H9 (cell line): ENCODE data around the gene ENTPD6. TPM values are rescaled to one million over a fixed set of nuclear protein-coding genes. Genes with fewer than 3 reads are reported as not detected.

Source experiments
- DNase-seq: peaks from one replicate; pipeline ENCODE4 v3.0.0-alpha.2; 2017
- H2AFZ ChIP-seq: one replicate; pipeline ENCODE4 v1.6.1; 2013; ENCODE audit warnings: mild to moderate bottlenecking, low read length, control low read depth, moderate library complexity
- H2AK5ac ChIP-seq: 2 replicates; pipeline ENCODE4 v1.6.1; 2013; ENCODE audit warnings: low read length, control low read depth, mixed read lengths; ENCODE audit not compliant: insufficient read length
- H2BK120ac ChIP-seq: one replicate; pipeline ENCODE4 v1.6.1; 2013; ENCODE audit warnings: low read depth, mild to moderate bottlenecking, low read length, control low read depth, inconsistent platforms; ENCODE audit not compliant: poor library complexity, severe bottlenecking
- H2BK12ac ChIP-seq: 2 replicates; pipeline ENCODE4 v1.6.1; 2013; ENCODE audit warnings: low read length, control low read depth, mixed read lengths, low read depth; ENCODE audit not compliant: insufficient read length
- H2BK15ac ChIP-seq: 2 replicates; pipeline ENCODE4 v1.6.1; 2013; ENCODE audit warnings: low read depth, low read length, control low read depth
- H2BK20ac ChIP-seq: one replicate; pipeline ENCODE4 v1.6.1; 2013; ENCODE audit warnings: low read depth, mild to moderate bottlenecking, low read length, control low read depth, inconsistent platforms; ENCODE audit not compliant: poor library complexity, severe bottlenecking
- H2BK5ac ChIP-seq: 2 replicates; pipeline ENCODE4 v1.6.1; 2013; ENCODE audit warnings: low read length, control low read depth, mixed read lengths; ENCODE audit not compliant: insufficient read length
- H3K14ac ChIP-seq: 2 replicates; pipeline ENCODE4 v1.6.1; 2013; ENCODE audit warnings: low read length, control low read depth; ENCODE audit not compliant: insufficient read depth
- H3K18ac ChIP-seq: 2 replicates; pipeline ENCODE4 v1.6.1; 2013; ENCODE audit warnings: low read depth, mild to moderate bottlenecking, mixed read lengths, low read length, control low read depth; ENCODE audit not compliant: insufficient read length
- H3K23ac ChIP-seq: 2 replicates; pipeline ENCODE4 v1.6.1; 2013; ENCODE audit warnings: low read length, control low read depth, mixed read lengths, low read depth; ENCODE audit not compliant: insufficient read length
- H3K23me2 ChIP-seq: 2 replicates; pipeline ENCODE4 v1.6.1; 2013; ENCODE audit warnings: low read depth, mild to moderate bottlenecking, mixed read lengths, low read length, control low read depth; ENCODE audit not compliant: insufficient read length, poor library complexity, severe bottlenecking
- H3K27ac ChIP-seq: 2 replicates; pipeline ENCODE4 v1.5.1; 2013; ENCODE audit warnings: low read length, control low read depth, mixed read lengths, low read depth; ENCODE audit not compliant: insufficient read length
- H3K27me3 ChIP-seq: 2 replicates; pipeline ENCODE4 v1.6.1; 2013; ENCODE audit warnings: low read length, control low read depth, inconsistent platforms; ENCODE audit not compliant: insufficient read depth
- H3K4ac ChIP-seq: 2 replicates; pipeline ENCODE4 v1.6.1; 2013; ENCODE audit warnings: low read depth, mild to moderate bottlenecking, control low read depth, inconsistent platforms, low read length, moderate library complexity
- H3K4me1 ChIP-seq: 2 replicates; pipeline ENCODE4 v1.6.1; 2013; ENCODE audit warnings: low read length, control low read depth, inconsistent platforms; ENCODE audit not compliant: insufficient read depth
- H3K4me2 ChIP-seq: 2 replicates; pipeline ENCODE4 v1.6.1; 2013; ENCODE audit warnings: low read length, control low read depth, mixed read lengths; ENCODE audit not compliant: insufficient read length, insufficient read depth
- H3K56ac ChIP-seq: 2 replicates; pipeline ENCODE4 v1.6.1; 2013; ENCODE audit warnings: low read depth, mild to moderate bottlenecking, mixed read lengths, low read length, control low read depth; ENCODE audit not compliant: insufficient read length
- H3K79me1 ChIP-seq: 2 replicates; pipeline ENCODE4 v1.6.1; 2013; ENCODE audit warnings: low read depth, mild to moderate bottlenecking, moderate library complexity, low read length, control low read depth, inconsistent platforms; ENCODE audit not compliant: insufficient read depth, poor library complexity, severe bottlenecking
- H3K79me2 ChIP-seq: 2 replicates; pipeline ENCODE4 v1.6.1; 2013; ENCODE audit warnings: low read length, control low read depth, inconsistent platforms; ENCODE audit not compliant: insufficient read depth
- H3K9ac ChIP-seq: 2 replicates; pipeline ENCODE4 v1.6.1; 2013; ENCODE audit warnings: low read length, control low read depth, mixed read lengths; ENCODE audit not compliant: insufficient read length; ENCODE audit errors: extremely low read depth
- H3K9me3 ChIP-seq: one replicate; pipeline ENCODE4 v1.6.1; 2013; ENCODE audit warnings: low read depth, low read length, inconsistent platforms; ENCODE audit not compliant: control insufficient read depth
- H3T11ph ChIP-seq: one replicate; pipeline ENCODE4 v1.6.1; 2013; ENCODE audit warnings: mild to moderate bottlenecking, low read length, control low read depth, inconsistent platforms
- H4K20me1 ChIP-seq: one replicate; pipeline ENCODE4 v1.6.1; 2013; ENCODE audit not compliant: control insufficient read depth, insufficient read length, insufficient read depth
- H4K5ac ChIP-seq: 2 replicates; pipeline ENCODE4 v1.6.1; 2013; ENCODE audit warnings: low read depth, mild to moderate bottlenecking, mixed read lengths, low read length, control low read depth; ENCODE audit not compliant: insufficient read length
- H4K8ac ChIP-seq: replicated peaks from 2 replicates; pipeline ENCODE4 v1.6.1; 2013; ENCODE audit warnings: low read length, control low read depth, mixed read lengths, low read depth; ENCODE audit not compliant: insufficient read length
- H4K91ac ChIP-seq: 2 replicates; pipeline ENCODE4 v1.6.1; 2013; ENCODE audit warnings: low read depth, mild to moderate bottlenecking, moderate library complexity, mixed read lengths, low read length, control low read depth; ENCODE audit not compliant: insufficient read length
- H3K27ac Mint-ChIP-seq, 3 experiments: 2 replicates in 2 of 3; 3 replicates in 1 of 3; pipeline ENCODE4 v1.8.0; 2020 to 2021; ENCODE audit warnings: mixed read lengths in 3 of 3, mild to moderate bottlenecking in 1 of 3, moderate library complexity in 1 of 3
- H3K27me3 Mint-ChIP-seq: 2 replicates; pipeline ENCODE4 v1.8.0; 2021; ENCODE audit warnings: low read depth, mild to moderate bottlenecking, moderate library complexity, mixed read lengths
- H3K36me3 Mint-ChIP-seq, 3 experiments: 2 replicates in 2 of 3; 3 replicates in 1 of 3; pipeline ENCODE4 v1.8.0; 2020 to 2021; ENCODE audit warnings: low read depth in 3 of 3, mixed read lengths in 3 of 3; ENCODE audit not compliant: insufficient read depth in 1 of 3
- H3K4me1 Mint-ChIP-seq, 2 experiments: 2 replicates each; pipeline ENCODE4 v1.8.0; 2020; ENCODE audit warnings: mixed read lengths in 2 of 2
- H3K4me3 Mint-ChIP-seq, 2 experiments: 2 replicates in 1 of 2; 3 replicates in 1 of 2; pipeline ENCODE4 v1.8.0; 2020 to 2021; ENCODE audit warnings: mild to moderate bottlenecking in 2 of 2, mixed read lengths in 2 of 2, moderate library complexity in 1 of 2
- H3K9me3 Mint-ChIP-seq, 2 experiments: 2 replicates in 1 of 2; 3 replicates in 1 of 2; pipeline ENCODE4 v1.8.0; 2020; ENCODE audit warnings: mild to moderate bottlenecking in 2 of 2, mixed read lengths in 2 of 2, moderate library complexity in 1 of 2
- WGBS: extraction: QIAGEN DNeasy Blood & Tissue Kit; methylation state at CpG from one replicate; pipeline ENCODE4 v1.1.7; 2013; ENCODE audit warnings: missing lambda C conversion rate, low lambda C conversion rate, mixed read lengths; ENCODE audit not compliant: insufficient read length; ENCODE audit errors: extremely low coverage; 5-methylcytosine and 5-hydroxymethylcytosine counted together
- total RNA-seq: library from RNA; stranded (reverse); gene quantifications from 2 replicates; pipeline ENCODE4 v1.2.1, GENCODE V29; 2021
- TF ChIP-seq, protein P1 (sequence below): fragments of 200-600 bp; sonication (generic); conservative IDR thresholded peaks from 3 replicates; pipeline ENCODE4 v1.8.0; 2021; ENCODE audit warnings: antibody characterized with exemption, mild to moderate bottlenecking

Gene ENTPD6
- total RNA-seq, 1 experiment from 2014 or later: 57.4 TPM

- no peak overlapping the region for H3K4me3 Mint-ChIP-seq
- TF ChIP-seq, protein P1, sequence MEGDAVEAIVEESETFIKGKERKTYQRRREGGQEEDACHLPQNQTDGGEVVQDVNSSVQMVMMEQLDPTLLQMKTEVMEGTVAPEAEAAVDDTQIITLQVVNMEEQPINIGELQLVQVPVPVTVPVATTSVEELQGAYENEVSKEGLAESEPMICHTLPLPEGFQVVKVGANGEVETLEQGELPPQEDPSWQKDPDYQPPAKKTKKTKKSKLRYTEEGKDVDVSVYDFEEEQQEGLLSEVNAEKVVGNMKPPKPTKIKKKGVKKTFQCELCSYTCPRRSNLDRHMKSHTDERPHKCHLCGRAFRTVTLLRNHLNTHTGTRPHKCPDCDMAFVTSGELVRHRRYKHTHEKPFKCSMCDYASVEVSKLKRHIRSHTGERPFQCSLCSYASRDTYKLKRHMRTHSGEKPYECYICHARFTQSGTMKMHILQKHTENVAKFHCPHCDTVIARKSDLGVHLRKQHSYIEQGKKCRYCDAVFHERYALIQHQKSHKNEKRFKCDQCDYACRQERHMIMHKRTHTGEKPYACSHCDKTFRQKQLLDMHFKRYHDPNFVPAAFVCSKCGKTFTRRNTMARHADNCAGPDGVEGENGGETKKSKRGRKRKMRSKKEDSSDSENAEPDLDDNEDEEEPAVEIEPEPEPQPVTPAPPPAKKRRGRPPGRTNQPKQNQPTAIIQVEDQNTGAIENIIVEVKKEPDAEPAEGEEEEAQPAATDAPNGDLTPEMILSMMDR: no peak
- no peak overlapping the region for H2BK5ac ChIP-seq
- H2BK15ac ChIP-seq: no peak overlapping the region
- H2BK120ac ChIP-seq: no peak overlapping the region
- peaks cover 5 to 66% (median 30%) of the 10 kb centered on the region in 3 experiments; a peak in 6 of 7 replicates for H3K36me3 Mint-ChIP-seq
- no peaks in the 10 kb centered on the region for H3K9me3 ChIP-seq
- DNase-seq: no peak
- no peaks in the 10 kb centered on the region for H3K27me3 ChIP-seq
- no peak overlapping the region for H3K9ac ChIP-seq
- H2BK12ac ChIP-seq: no peak overlapping the region
- no peak overlapping the region for H3T11ph ChIP-seq
- H3K23ac ChIP-seq: no peak overlapping the region
- WGBS: no CpG with 5 or more reads among the region's 7 CpGs
- H3K27ac ChIP-seq: no peak overlapping the region
- H3K4ac ChIP-seq: no peak overlapping the region
- no peak overlapping the region for H4K5ac ChIP-seq
- H4K8ac ChIP-seq: no peak overlapping the region
- H3K4me1 Mint-ChIP-seq: peaks cover 0 to 2% of the 10 kb centered on the region in 2 experiments; a peak in 2 of 4 replicates
- no peak overlapping the region for H2AK5ac ChIP-seq
- no peak overlapping the region for H4K91ac ChIP-seq
- H3K79me1 ChIP-seq: no peaks in the 10 kb centered on the region
- no peaks in the 10 kb centered on the region for H3K79me2 ChIP-seq
- H3K23me2 ChIP-seq: no peaks in the 10 kb centered on the region
- H3K56ac ChIP-seq: no peak overlapping the region
- no peaks in the 10 kb centered on the region for H3K4me1 ChIP-seq
- no peaks in the 10 kb centered on the region for H3K27me3 Mint-ChIP-seq
- H2AFZ ChIP-seq: no peak overlapping the region
- H3K14ac ChIP-seq: no peak overlapping the region
- H3K4me2 ChIP-seq: no peak overlapping the region
- no peaks in the 10 kb centered on the region for H3K9me3 Mint-ChIP-seq
- H3K18ac ChIP-seq: no peak overlapping the region
- H3K27ac Mint-ChIP-seq: no peak overlapping the region
- H2BK20ac ChIP-seq: no peak overlapping the region
- H4K20me1 ChIP-seq: no peaks in the 10 kb centered on the region
These were observed 19.3 kb downstream of the ENTPD6 start for GRCh38 chr20:25214819-25215218.
